Peyer's patch (tissue), 4 donors: ENCODE measurements around the gene CELF2. TPM values are rescaled to one million over a fixed set of nuclear protein-coding genes. Genes with fewer than 3 reads are reported as not detected.

Experiments used
- DNase-seq, 3 donors: peaks; one replicate each; pipeline ENCODE4 v3.0.0-alpha.2; 2017 to 2019
- H3K27ac ChIP-seq, 4 donors: fragments of 200-600 bp; sonication (generic); one replicate each; pipeline ENCODE4 v1.5.1; 2016 to 2019
- H3K27me3 ChIP-seq, 2 donors: fragments of 200-600 bp; sonication (generic); one replicate each; pipeline ENCODE4 v1.5.1; 2019
- H3K36me3 ChIP-seq, 3 donors: fragments of 200-600 bp; sonication (generic); one replicate each; pipeline ENCODE4 v1.5.1; 2016 to 2019
- H3K4me1 ChIP-seq, 4 donors: fragments of 200-600 bp; sonication (generic); one replicate each; pipeline ENCODE4 v1.5.1; 2016 to 2019
- H3K4me3 ChIP-seq, 4 donors: fragments of 200-600 bp; sonication (generic); 1 replicate in 3 of 4; 2 replicates in 1 of 4; pipeline ENCODE4 v1.5.1; 2016 to 2019; ENCODE audit warnings: mild to moderate bottlenecking in 1 of 4
- H3K9me3 ChIP-seq, 4 donors: fragments of 200-600 bp; sonication (generic); one replicate each; pipeline ENCODE4 v1.5.1; 2016 to 2019; ENCODE audit warnings: mild to moderate bottlenecking in 1 of 4
- POLR2A ChIP-seq, 2 donors: fragments of 450-650 bp; IDR thresholded peaks; one replicate each; pipeline ENCODE4 v1.5.1; 2017; ENCODE audit warnings: antibody characterized with exemption in 2 of 2, mild to moderate bottlenecking in 2 of 2, moderate library complexity in 2 of 2
- total RNA-seq, 4 donors: library from RNA; depleted of rRNA; stranded (reverse); fragments of >200 nt; gene quantifications; one replicate each; pipeline ENCODE4 v1.1.0, GENCODE V29; 2016
- TF ChIP-seq, protein P1 (sequence below), 6 experiments: fragments of 450-650 bp in 4 of 6; fragments of 200-600 bp in 2 of 6; sonication (generic) in 1 of 6; IDR thresholded peaks; one replicate each; pipeline ENCODE4 v1.5.1; 2017 to 2019; ENCODE audit warnings: antibody characterized with exemption in 6 of 6, mild to moderate bottlenecking in 3 of 6, moderate library complexity in 1 of 6

The CELF2 gene
- total RNA-seq, 4 donors from 2014 or later: 20.5 to 110 (median 40.7) TPM

DNA sequence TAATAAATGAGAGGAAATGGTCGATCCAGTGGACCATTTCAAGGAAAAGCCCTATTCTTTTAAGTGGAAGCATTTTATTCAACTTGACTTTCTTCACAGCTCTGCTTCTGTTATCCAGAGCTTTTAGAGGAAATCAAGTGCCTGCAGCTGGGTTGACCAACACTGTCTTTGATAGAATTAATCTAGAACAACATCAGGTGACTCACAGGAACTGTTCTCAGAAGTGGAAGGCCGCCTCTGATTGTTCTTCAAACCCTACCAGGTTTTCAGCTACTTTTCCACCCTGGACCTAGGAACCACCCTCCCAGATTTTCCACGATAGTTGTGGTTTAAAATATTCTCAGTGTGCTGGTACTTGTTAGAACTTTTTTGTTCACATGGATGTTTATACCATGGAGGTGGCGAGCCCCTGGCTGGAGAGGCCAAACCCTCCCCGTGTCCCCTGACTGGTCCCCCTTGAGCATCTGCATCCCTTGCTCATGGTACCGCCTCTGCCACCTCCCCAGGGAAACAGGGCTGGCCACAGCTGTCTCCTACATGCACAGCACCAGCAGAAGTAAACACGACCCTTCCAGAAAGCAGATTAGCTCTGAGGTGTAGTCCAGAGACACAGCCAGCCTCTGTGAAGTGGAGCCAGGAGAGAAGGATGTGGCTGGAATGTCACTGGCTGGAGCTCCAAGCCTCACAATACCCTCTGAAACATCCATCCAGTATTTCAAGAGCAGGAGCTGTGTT lies 300.4 kb downstream of the CELF2 start:
- Histone ChIP-seq H3K27ac (no peak overlapping the region), H3K4me3 (no peak overlapping the region), H3K4me1 (no peaks in the 10 kb centered on the region), H3K27me3 (no peaks in the 10 kb centered on the region), H3K36me3 (peaks cover 0 to 54% (median 0%) of the 10 kb centered on the region in 3 donors), H3K9me3 (no peaks in the 10 kb centered on the region)
- DNase-seq: no peak
- TF ChIP-seq POLR2A (IDR thresholded peaks at IDR 0.05): no peak
- TF ChIP-seq, protein P1, sequence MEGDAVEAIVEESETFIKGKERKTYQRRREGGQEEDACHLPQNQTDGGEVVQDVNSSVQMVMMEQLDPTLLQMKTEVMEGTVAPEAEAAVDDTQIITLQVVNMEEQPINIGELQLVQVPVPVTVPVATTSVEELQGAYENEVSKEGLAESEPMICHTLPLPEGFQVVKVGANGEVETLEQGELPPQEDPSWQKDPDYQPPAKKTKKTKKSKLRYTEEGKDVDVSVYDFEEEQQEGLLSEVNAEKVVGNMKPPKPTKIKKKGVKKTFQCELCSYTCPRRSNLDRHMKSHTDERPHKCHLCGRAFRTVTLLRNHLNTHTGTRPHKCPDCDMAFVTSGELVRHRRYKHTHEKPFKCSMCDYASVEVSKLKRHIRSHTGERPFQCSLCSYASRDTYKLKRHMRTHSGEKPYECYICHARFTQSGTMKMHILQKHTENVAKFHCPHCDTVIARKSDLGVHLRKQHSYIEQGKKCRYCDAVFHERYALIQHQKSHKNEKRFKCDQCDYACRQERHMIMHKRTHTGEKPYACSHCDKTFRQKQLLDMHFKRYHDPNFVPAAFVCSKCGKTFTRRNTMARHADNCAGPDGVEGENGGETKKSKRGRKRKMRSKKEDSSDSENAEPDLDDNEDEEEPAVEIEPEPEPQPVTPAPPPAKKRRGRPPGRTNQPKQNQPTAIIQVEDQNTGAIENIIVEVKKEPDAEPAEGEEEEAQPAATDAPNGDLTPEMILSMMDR (IDR thresholded peaks at IDR 0.05): no peak

DNA sequence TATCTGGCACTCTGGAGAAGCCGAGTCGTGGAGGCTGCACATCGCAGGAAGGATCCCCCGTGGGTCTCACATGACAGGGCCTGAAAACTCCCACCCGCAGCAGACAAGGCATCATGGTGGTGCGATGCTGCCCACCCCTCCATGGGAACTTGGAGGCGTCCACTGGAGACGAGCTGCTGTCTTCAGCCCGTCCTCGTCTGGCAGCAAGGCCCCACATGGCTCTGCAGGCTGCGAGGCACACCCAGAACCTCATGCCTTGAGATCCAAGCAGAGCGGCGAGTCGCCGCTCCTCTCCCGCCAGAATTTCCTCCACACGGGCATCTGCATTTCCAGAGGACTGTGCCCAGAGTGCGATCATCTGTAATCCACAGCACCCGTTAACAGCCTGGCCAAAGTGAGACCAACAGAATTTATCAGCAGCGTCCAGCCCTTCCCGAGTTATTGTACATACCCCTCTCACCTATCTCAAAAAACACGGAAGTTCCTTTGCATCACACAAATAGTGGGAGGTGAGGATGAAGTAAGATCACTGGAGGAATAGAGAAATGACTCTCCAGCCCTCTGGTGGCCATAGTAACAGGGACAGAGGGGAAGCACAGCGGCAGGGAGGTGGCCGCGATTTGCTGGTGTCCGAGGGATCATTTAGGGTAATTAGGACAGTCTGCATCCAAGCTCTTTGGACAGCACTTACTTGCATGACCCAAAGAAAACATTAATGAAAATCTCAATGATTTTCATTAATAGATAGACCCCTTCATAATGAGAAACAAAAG lies 301.3 kb downstream of the CELF2 start:
- H3K36me3 ChIP-seq: peaks cover 0 to 50% (median 0%) of the 10 kb centered on the region in 3 donors
- TF ChIP-seq, protein P1 (IDR thresholded peaks at IDR 0.05): no peak
- no peak for TF ChIP-seq POLR2A (IDR thresholded peaks at IDR 0.05)
- H3K9me3 ChIP-seq: no peaks in the 10 kb centered on the region
- DNase-seq: no peak
- no peak overlapping the region for H3K4me3 ChIP-seq
- H3K27me3 ChIP-seq: no peaks in the 10 kb centered on the region
- no peaks in the 10 kb centered on the region for H3K4me1 ChIP-seq
- no peak overlapping the region for H3K27ac ChIP-seq

DNA sequence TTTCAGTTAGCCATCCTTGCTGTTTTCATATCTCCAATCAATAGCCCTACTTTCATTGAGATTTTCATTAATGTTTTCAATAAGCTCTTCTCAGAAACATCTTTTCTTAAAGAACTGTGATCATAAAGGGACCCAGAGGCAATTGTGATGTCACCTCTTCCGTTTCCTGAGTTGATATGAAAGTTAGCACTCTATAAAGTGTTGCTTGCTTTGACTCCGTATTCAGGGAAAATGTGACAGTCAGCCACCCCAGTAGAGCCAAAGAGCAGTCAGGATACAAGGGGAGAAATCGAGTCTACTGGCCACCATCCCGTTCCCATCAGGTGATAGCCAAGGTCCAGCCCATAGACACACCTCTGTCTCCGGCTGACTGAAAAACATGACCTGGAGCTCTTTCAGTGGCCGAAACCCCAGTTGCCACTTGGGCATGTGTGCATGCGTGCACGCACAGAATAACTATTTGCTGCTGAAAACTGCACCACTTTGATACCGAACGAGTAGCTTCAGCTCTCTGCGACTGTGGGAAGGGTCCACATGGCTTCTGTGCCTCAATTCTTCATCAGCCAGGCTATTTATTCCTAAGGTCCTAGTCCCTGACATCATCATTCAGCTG lies 302.4 kb downstream of the CELF2 start:
- TF ChIP-seq, protein P1 (IDR thresholded peaks at IDR 0.05): no peak
- no peak for TF ChIP-seq POLR2A (IDR thresholded peaks at IDR 0.05)
- Histone ChIP-seq H3K36me3 (peaks cover 0 to 45% (median 0%) of the 10 kb centered on the region in 3 donors), H3K4me3 (no peak overlapping the region), H3K9me3 (no peaks in the 10 kb centered on the region), H3K27ac (no peak overlapping the region), H3K4me1 (no peaks in the 10 kb centered on the region), H3K27me3 (no peaks in the 10 kb centered on the region)
- DNase-seq: no peak

DNA sequence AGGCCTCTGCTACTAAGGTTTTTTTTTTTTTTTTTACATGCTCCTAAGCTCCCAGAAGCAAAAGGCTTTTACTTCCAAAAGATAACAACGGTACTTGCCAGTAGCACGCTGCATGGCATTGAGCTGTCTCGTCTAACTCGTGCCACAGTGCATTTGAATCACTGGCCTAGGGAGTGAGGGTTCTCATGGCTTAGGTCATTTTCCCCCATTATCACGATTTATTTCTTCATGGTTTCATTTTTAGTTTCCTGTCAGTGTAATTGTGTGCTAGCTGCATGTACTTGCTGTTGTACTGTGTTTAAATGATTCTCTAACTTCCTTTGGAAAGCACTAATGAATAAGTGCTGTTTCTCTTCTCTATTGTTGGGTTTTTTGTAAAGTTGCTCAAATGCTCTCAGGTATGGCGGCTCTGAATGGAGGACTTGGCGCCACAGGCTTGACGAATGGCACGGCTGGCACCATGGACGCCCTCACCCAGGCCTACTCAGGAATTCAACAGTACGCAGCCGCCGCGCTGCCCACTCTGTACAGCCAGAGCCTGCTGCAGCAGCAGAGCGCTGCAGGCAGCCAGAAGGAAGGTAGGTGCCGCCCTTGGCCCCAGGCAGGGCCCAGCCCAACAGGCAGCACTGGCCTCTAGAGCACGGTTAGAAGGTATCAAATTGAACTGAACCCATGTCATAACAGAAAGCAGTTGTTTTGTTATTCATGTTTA lies 303.3 kb downstream of the CELF2 start:
- no peak for TF ChIP-seq POLR2A (IDR thresholded peaks at IDR 0.05)
- TF ChIP-seq, protein P1 (IDR thresholded peaks at IDR 0.05): no peak

DNA sequence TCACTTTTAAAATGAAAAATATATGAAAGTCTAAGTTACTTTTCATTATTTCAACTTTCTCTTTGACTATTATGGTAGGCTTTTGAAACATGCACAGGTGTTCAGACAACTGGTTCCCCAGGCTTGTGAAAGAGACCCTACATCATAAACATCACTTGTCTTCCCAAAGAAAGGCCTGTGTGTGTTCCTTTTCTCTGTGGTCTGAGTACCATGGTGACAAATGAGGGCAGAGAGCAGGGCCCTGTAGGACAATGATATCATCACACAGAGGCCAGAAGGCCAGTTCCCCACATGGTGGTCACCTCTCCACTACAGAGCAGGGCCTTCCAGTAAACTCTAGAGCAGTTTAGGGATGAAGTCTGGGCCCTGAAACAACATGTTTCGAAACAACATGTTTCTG lies 305.0 kb downstream of the CELF2 start:
- DNase-seq: no peak
- H3K27me3 ChIP-seq: no peaks in the 10 kb centered on the region
- no peaks in the 10 kb centered on the region for H3K9me3 ChIP-seq
- peaks cover 0 to 52% (median 0%) of the 10 kb centered on the region in 3 donors for H3K36me3 ChIP-seq
- no peak overlapping the region for H3K4me3 ChIP-seq
- H3K4me1 ChIP-seq: no peaks in the 10 kb centered on the region
- H3K27ac ChIP-seq: no peak overlapping the region
- TF ChIP-seq, protein P1 (IDR thresholded peaks at IDR 0.05): no peak
- no peak for TF ChIP-seq POLR2A (IDR thresholded peaks at IDR 0.05)

More for the DNA sequence above, 303.3 kb downstream of the CELF2 start:
- Histone ChIP-seq H3K4me3 (no peak overlapping the region), H3K4me1 (no peaks in the 10 kb centered on the region), H3K9me3 (no peaks in the 10 kb centered on the region), H3K27ac (no peak overlapping the region), H3K36me3 (peaks cover 0 to 52% (median 0%) of the 10 kb centered on the region in 3 donors), H3K27me3 (no peaks in the 10 kb centered on the region)
- DNase-seq: no peak
